Mucosa of rectum (tissue), 2 donors: ENCODE data around the gene PPP1R37.
"Not testable (repeated sequence)": the region's sequence is repeated elsewhere in the genome, so short reads cannot be mapped to it uniquely, and the experiment has no call there.

Source experiments
- H3K27ac ChIP-seq, 2 donors: one replicate each; pipeline ENCODE4 v1.7.0; 2013; ENCODE audit warnings: inconsistent platforms in 2 of 2, low read depth in 2 of 2, low read length in 2 of 2
- H3K27me3 ChIP-seq, 2 donors: one replicate each; pipeline ENCODE4 v1.7.0; 2013; ENCODE audit warnings: low read length in 2 of 2; ENCODE audit not compliant: control insufficient read depth in 2 of 2, insufficient read depth in 2 of 2
- H3K36me3 ChIP-seq, 2 donors: one replicate each; pipeline ENCODE4 v1.7.0; 2013; ENCODE audit warnings: low read length in 2 of 2; ENCODE audit not compliant: control insufficient read depth in 2 of 2, insufficient read depth in 2 of 2
- H3K4me1 ChIP-seq, 2 donors: one replicate each; pipeline ENCODE4 v1.7.0; 2013; ENCODE audit warnings: low read length in 2 of 2, mild to moderate bottlenecking in 1 of 2; ENCODE audit not compliant: control insufficient read depth in 2 of 2, insufficient read depth in 2 of 2
- H3K4me3 ChIP-seq, 2 donors: one replicate each; pipeline ENCODE4 v1.7.0; 2013; ENCODE audit warnings: low read length in 2 of 2
- H3K9ac ChIP-seq, 2 donors: one replicate each; pipeline ENCODE4 v1.7.0; 2013; ENCODE audit warnings: low read length in 2 of 2, low read depth in 1 of 2, mild to moderate bottlenecking in 1 of 2
- H3K9me3 ChIP-seq, 2 donors: one replicate each; pipeline ENCODE4 v1.7.0; 2013; ENCODE audit warnings: low read length in 2 of 2; ENCODE audit not compliant: control insufficient read depth in 2 of 2
- donor health status: healthy.
- donor health status: Normal muscosa, but diverticular disease.

The PPP1R37 gene

DNA sequence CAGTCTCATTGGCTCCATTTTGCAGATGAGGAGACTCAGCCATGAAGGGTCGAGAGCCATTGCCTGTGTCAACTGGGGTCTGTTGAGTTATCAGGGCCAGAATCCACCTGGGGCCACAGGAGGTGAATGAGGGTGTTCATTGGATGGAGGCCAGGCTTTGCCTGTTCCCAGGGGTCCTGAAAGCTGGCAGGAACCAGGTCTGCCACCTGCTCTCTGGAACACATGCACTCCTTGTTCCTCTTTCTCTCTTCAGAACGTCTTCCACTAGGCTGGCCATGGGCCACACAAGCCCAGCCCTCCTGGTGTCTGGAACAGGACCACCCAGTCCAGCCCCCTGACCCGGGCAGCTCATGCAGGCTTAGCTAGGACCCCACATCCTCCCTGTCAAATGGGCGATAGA, 21.1 kb downstream of the PPP1R37 start:
- peaks cover 49 to 56% of the 10 kb centered on the region in 2 donors for H3K4me1 ChIP-seq

DNA sequence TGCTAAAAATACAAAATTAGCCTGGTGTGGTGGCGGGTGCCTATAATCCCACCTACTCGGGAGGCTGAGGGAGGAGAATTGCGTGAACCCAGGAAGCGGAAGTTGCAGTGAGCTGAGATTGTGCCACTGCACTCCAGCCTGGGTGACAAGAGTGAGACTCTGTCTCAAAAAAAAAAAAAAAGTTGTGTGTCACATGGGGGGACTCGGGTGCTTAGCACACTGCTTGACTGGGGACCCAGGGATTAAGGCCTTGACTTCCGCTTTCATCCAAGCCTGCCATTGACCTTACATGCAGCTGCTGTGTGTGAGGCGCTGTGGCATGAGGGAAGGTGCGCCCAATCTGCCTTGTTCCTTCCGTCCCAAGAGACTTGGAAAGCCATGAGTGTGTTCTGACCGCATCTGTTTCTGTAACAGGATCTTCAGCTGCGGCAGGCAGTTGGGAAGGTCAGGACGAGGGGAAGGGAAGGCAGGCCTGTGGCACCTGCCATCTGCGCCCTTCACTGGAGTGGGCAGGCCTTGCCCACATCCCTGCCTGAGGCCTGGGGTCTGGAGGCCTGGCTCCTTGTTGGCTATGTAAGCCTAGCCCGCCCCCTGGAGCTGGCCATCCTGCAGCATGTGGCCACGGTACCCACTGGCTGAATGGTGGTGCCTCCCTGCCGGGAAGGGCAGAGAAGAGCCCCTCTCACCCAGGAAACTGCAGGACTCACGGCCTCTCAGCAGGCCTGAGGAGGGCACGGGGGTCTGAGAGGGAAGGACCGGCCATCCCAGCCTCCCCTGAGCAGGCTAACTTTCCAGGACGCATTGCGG, 23.0 kb downstream of the PPP1R37 start:
- Histone ChIP-seq H3K4me1 (peaks cover 56 to 63% of the 10 kb centered on the region in 2 donors), H3K9ac (no peak overlapping the region), H3K36me3 (no peaks in the 10 kb centered on the region), H3K27ac (no peak overlapping the region), H3K9me3 (no peaks in the 10 kb centered on the region), H3K27me3 (no peaks in the 10 kb centered on the region), H3K4me3 (no peak overlapping the region)

More for the DNA sequence above, 21.1 kb downstream of the PPP1R37 start:
- Histone ChIP-seq H3K27ac (peak overlapping the region; percentile 29 to 59), H3K4me3 (no peak overlapping the region), H3K9me3 (no peaks in the 10 kb centered on the region), H3K27me3 (no peaks in the 10 kb centered on the region), H3K9ac (peak overlapping the region; percentile 21 to 58), H3K36me3 (no peaks in the 10 kb centered on the region)

DNA sequence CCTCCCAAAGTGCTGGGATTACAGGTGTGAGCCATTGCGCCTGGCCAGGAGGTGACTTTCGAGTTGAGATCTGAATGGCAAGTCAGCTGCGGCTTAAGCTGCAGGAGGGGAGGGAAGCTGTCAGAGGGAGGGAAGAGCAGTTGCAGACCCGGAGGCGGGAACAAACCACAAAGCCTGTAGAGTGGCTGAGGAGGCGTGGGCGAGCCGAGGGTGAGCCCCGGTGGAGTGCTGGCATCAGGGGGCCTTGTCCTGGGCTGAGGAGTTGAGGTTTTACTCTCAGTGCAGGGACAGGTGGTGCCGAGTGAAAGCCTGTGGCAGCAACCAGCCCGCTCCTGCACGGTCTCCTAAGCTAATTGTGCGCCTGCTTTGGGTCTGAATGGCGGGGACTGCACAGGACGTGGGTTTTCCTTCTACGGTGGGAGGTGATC, 24.2 kb downstream of the PPP1R37 start:
- Histone ChIP-seq H3K9me3 (no peaks in the 10 kb centered on the region), H3K27ac (peak overlapping the region; percentile 26 to 54), H3K27me3 (no peaks in the 10 kb centered on the region), H3K36me3 (no peaks in the 10 kb centered on the region), H3K4me3 (no peak overlapping the region), H3K9ac (no peak overlapping the region), H3K4me1 (peaks cover 58 to 65% of the 10 kb centered on the region in 2 donors)

DNA sequence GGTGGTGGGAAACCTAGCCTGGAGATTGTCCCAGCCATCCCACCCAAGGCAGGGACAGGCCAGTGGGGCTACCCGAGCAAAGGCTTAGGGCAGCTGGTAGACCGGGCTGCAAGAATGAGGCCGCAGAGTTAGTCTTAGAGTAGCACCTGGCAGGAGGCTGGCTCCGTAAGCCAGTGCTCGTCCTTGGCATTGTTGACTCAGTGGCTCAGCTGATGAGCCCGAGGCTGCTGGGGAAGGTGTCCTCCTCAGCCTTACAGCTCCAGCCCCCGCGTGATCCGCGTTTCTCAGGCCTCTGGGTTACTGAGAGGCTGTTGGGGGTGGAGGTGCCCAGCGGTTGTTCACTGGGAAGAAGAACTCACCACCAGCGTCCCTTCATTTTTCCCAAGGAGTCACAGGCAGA, 24.7 kb downstream of the PPP1R37 start:
- no peaks in the 10 kb centered on the region for H3K36me3 ChIP-seq
- no peak overlapping the region for H3K4me3 ChIP-seq
- H3K9ac ChIP-seq: no peak overlapping the region
- H3K9me3 ChIP-seq: no peaks in the 10 kb centered on the region
- H3K4me1 ChIP-seq: peaks cover 55 to 64% of the 10 kb centered on the region in 2 donors
- peak overlapping the region; percentile 26 to 54 for H3K27ac ChIP-seq
- no peaks in the 10 kb centered on the region for H3K27me3 ChIP-seq

DNA sequence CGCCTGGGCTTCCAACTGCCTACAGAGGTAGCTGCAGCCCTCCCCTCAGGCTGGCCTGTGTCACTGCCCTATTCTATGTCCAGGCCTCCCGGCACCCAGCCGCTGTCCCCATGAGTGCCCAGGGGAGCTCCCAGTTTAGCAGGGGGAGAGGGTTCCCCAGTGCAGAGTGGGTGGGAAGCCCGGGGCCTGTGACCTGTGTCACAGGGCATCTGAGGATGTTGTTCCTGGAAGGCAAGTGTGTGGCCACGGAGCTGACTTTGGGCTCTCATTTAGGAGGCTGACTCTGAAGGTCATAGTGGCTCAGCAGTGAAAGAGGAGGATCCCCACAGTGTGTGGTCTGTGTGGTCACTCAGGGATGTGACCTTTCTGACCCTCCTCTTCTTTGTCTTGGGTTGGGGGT, 25.1 kb downstream of the PPP1R37 start:
- Histone ChIP-seq H3K27me3 (no peaks in the 10 kb centered on the region), H3K4me1 (peaks cover 50 to 61% of the 10 kb centered on the region in 2 donors), H3K36me3 (no peaks in the 10 kb centered on the region), H3K9me3 (no peaks in the 10 kb centered on the region), H3K9ac (peak overlapping the region; percentile 15 to 17), H3K4me3 (no peak overlapping the region), H3K27ac (peak overlapping the region; percentile 54 to 60)

DNA sequence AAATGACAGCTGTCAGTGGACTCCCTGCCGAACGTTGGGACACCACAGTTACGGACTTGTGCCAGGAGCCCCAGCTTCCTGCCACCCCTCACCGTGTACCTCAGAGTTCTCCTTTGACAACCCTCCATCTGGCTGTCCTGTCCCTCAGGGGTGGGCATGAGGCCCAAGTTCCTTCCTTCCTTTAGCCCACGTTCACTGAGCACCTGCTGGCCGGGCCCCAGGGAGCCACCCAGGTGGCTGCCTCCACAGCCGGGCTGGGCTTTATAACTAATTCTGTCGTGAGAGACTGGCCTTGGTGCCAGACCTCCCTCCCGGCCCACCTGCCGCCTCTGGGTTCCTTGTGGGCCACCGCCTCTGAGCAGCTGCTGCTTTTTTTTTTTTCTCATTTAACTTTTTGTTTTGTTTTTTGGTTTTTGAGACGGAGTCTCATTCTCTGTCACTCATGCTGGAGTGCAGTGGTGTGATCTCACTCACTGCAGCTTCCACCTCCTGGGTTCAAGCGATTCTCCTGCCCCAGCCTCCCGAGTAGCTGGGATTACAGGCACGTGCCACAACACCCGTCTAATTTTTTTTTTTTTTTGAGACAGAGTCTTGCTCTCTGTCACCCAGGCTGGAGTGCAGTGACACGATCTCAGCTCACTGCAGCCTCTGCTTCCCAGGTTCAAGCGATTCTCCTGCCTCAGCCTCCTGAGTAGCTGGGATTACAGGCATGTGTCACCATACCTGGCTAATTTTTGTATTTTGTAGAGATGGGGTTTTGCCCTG, 25.8 kb downstream of the PPP1R37 start:
- H3K36me3 ChIP-seq, H3K27me3 ChIP-seq, H3K9me3 ChIP-seq: not testable (repeated sequence)
- Histone ChIP-seq H3K27ac (peak overlapping the region; percentile 54 to 60), H3K9ac (peak overlapping the region; percentile 15 to 17), H3K4me3 (peak overlapping the region in 1 of 2 donors; percentile 8), H3K4me1 (peaks cover 45 to 55% of the 10 kb centered on the region in 2 donors)

DNA sequence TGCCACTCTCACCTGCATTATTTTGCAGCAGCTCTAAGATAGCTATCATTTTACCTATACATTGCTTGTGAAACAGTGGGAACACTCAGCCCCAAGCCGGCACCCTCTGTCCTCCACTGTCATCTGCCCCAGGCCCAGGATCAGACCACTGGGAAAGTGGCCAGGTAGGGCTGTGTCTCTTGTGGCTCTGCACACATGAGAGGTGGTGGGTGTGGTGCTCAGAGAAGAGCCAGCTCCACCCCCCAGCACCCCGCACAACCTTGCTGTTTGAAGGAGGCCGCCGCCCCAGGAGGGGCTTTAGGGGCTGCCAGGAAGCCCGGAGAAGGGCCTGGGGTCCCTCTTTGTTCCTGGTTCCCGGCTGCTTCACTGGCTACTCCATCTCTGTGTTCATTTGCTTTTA, 26.6 kb downstream of the PPP1R37 start:
- Histone ChIP-seq H3K36me3 (no peaks in the 10 kb centered on the region), H3K9ac (no peak overlapping the region), H3K4me1 (peaks cover 37 to 48% of the 10 kb centered on the region in 2 donors), H3K27ac (peak overlapping the region in 1 of 2 donors; percentile 54), H3K9me3 (no peaks in the 10 kb centered on the region), H3K4me3 (no peak overlapping the region), H3K27me3 (no peaks in the 10 kb centered on the region)

DNA sequence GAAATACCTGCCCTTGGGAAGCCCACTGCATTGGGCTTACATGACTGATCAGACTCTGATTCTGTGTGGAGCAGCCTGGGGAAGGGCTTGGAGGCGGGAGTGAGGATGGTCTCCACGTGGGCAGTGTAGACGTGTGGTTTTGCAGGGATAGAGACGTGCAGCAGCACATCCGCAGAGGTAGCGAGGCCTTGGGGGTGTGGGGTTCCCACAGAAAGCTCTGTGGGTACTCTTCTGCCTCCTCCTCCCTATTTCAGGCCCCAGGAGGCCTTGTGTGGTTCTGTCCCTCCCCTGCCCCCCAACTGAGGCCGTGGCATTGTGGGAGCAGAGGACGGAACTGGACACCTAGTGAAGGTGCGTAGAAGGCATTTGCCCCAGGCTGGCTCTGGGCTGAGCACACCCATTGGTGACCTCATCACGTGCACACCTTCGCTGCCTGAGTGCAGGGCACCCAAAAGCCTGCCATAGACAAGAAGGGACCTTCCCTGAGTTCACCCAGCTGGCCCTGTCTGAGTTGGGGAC, 28.9 kb downstream of the PPP1R37 start:
- Histone ChIP-seq H3K27me3 (no peaks in the 10 kb centered on the region), H3K4me3 (no peak overlapping the region), H3K9ac (no peak overlapping the region), H3K27ac (no peak overlapping the region), H3K4me1 (peaks cover 38 to 46% of the 10 kb centered on the region in 2 donors), H3K9me3 (no peaks in the 10 kb centered on the region), H3K36me3 (peaks cover 0 to 2% of the 10 kb centered on the region in 2 donors)

DNA sequence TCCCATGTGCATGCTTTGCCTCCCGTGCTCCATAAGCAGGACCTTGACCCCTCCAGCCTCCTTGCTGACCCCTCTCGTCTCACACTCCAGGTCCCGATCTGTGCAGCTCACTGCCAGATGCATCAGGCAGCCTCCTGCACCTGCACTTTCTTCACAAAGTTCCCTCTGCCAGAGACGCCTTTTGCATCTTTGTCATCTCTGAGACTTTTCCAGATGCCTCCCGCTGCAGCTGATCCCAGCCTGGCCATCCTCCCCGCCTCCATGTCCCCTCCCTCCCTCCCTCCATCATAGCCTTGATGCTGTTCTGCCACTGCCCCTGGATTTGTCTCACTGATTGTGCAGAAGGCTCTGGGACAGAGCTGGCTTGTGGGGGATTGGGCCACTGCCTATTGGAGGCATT, 29.9 kb downstream of the PPP1R37 start:
- no peaks in the 10 kb centered on the region for H3K9me3 ChIP-seq

DNA sequence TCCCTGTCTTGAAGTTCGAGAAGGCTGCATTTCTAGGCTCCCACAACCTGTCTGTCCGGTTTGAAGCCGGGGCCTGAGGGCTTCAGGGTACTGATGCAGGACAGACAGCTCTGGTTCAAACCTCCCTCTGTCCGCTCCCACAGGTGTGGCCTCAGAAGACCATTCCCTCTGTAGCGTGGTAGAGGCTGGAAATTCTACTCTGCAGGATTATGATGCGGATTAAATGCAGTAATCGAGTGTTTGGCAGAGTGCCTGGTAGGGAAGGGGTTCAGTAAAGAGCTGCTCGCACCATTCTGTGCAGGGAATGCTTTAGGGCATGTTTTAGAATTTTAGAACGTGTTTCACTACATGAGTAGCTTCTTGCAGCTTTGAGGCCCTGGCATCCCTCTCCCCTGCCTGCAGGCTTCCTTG, 30.5 kb downstream of the PPP1R37 start:
- Histone ChIP-seq H3K36me3 (peaks cover 0 to 3% of the 10 kb centered on the region in 2 donors), H3K9me3 (no peaks in the 10 kb centered on the region), H3K27me3 (no peaks in the 10 kb centered on the region), H3K4me1 (peaks cover 25 to 31% of the 10 kb centered on the region in 2 donors), H3K27ac (no peak overlapping the region), H3K4me3 (no peak overlapping the region), H3K9ac (no peak overlapping the region)

More for the DNA sequence above, 29.9 kb downstream of the PPP1R37 start:
- no peak overlapping the region for H3K4me3 ChIP-seq
- no peak overlapping the region for H3K9ac ChIP-seq
- no peaks in the 10 kb centered on the region for H3K27me3 ChIP-seq
- no peak overlapping the region for H3K27ac ChIP-seq
- H3K4me1 ChIP-seq: peaks cover 31 to 37% of the 10 kb centered on the region in 2 donors
- peaks cover 0 to 3% of the 10 kb centered on the region in 2 donors for H3K36me3 ChIP-seq
